Panc1 (cell line): ENCODE measurements around the gene HDLBP. TPM values are rescaled to one million over a fixed set of nuclear protein-coding genes. Genes with fewer than 3 reads are reported as not detected.

Experiments used
- ATAC-seq: fragments of 200-7000 bp; cut with Tn5 transposase; 2 replicates; pipeline ENCODE4 v1.9.1; 2020; ENCODE audit warnings: mild to moderate bottlenecking, moderate library complexity
- BruUV-seq: library from RNA; stranded (reverse); fragments of 400-500 nt; replicated peaks from 2 replicates; lab custom pipeline; 2021; lab: Mats Ljungman, UMichigan
- CTCF ChIA-PET: fragments of 300-600 bp; sonication (Branson Sonifier 250); formaldehyde crosslinking; loops from one replicate; lab custom pipeline; 2022; ENCODE audit warnings: antibody characterized with exemption; lab: Charles Lee
- POLR2A ChIA-PET: fragments of 300-600 bp; sonication (Branson Sonifier 250); formaldehyde crosslinking; loops from one replicate; lab custom pipeline; 2022; ENCODE audit warnings: antibody characterized with exemption; lab: Charles Lee
- DNase-seq: peaks from one replicate; pipeline ENCODE4 v3.0.0-alpha.2; 2010; ENCODE audit warnings: low read depth, low spot score
- H3K27ac ChIP-seq: 2 replicates; pipeline ENCODE4 v1.5.1; 2011; ENCODE audit warnings: mild to moderate bottlenecking, low read length, inconsistent platforms
- H3K27me3 ChIP-seq: fragments of 200-500 bp; sonication (Bioruptor generic); 2 replicates; pipeline ENCODE4 v1.6.0; 2014; ENCODE audit warnings: low read length, inconsistent platforms; ENCODE audit not compliant: control insufficient read depth, insufficient read depth
- H3K36me3 ChIP-seq: fragments of 200-500 bp; sonication (Bioruptor generic); 2 replicates; pipeline ENCODE4 v1.5.1; 2014; ENCODE audit warnings: inconsistent platforms, mild to moderate bottlenecking, low read length, moderate library complexity; ENCODE audit not compliant: control insufficient read depth, insufficient read depth
- H3K4me1 ChIP-seq: 2 replicates; pipeline ENCODE4 v1.5.1; 2011; ENCODE audit warnings: inconsistent platforms, mild to moderate bottlenecking, low read length, moderate library complexity; ENCODE audit not compliant: control insufficient read depth, insufficient read depth
- H3K4me3 ChIP-seq, 2 experiments: 2 replicates each; pipeline ENCODE4 v1.5.1; 2011 to 2012; ENCODE audit warnings: low read depth in 2 of 2, low read length in 2 of 2, mild to moderate bottlenecking in 2 of 2, inconsistent platforms in 1 of 2, moderate library complexity in 1 of 2
- H3K9me3 ChIP-seq: fragments of 200-500 bp; sonication (Bioruptor generic); 2 replicates; pipeline ENCODE4 v1.5.1; 2014; ENCODE audit warnings: low read depth, mild to moderate bottlenecking, inconsistent platforms, low read length, moderate library complexity; ENCODE audit not compliant: control insufficient read depth, insufficient read depth
- POLR2AphosphoS5 ChIP-seq: IDR thresholded peaks from 2 replicates; pipeline ENCODE4 v1.6.1; 2012; ENCODE audit warnings: mild to moderate bottlenecking, low read depth, low read length, moderate library complexity
- SIN3A ChIP-seq: IDR thresholded peaks from 2 replicates; pipeline ENCODE4 v1.6.1; 2012; ENCODE audit warnings: low read depth, mild to moderate bottlenecking, low read length, moderate library complexity, borderline replicate concordance; ENCODE audit not compliant: insufficient read depth
- TCF7L2 ChIP-seq: IDR thresholded peaks from 2 replicates; pipeline ENCODE4 v1.6.1; 2011; ENCODE audit warnings: mild to moderate bottlenecking, low read depth, low read length, inconsistent platforms
- in situ Hi-C: cut with HindIII; loops from 2 replicates; pipeline ENCODE4 v1.10.0; 2016; ENCODE audit warnings: low sequenced_read_pairs, low pct_unique_long_range_greater_than_20kb
- intact Hi-C: fragments of 100-400 bp; cut with micrococcal nuclease; formaldehyde crosslinking; loops from one replicate; pipeline ENCODE4 v1.10.0; 2022; ENCODE audit not compliant: unreplicated experiment
- total RNA-seq: library from RNA; stranded (reverse); gene quantifications from one replicate; pipeline ENCODE4 v1.2.1, GENCODE V29; 2021; ENCODE audit not compliant: unreplicated experiment
- TF ChIP-seq, protein P1 (sequence below): fragments of 450-650 bp; IDR thresholded peaks from 2 replicates; pipeline ENCODE4 v1.5.1; 2017; ENCODE audit warnings: mild to moderate bottlenecking
- TF ChIP-seq, protein P2 (sequence below), 2 experiments: IDR thresholded peaks; 2 replicates each; pipeline ENCODE4 v1.6.1; 2011 to 2012; ENCODE audit warnings: low read depth in 2 of 2, control low read depth in 1 of 2, low read length in 1 of 2, mild to moderate bottlenecking in 1 of 2, moderate library complexity in 1 of 2; ENCODE audit not compliant: insufficient read depth in 1 of 2

Gene HDLBP
- total RNA-seq, 1 experiment from 2014 or later = 656 TPM

DNA sequence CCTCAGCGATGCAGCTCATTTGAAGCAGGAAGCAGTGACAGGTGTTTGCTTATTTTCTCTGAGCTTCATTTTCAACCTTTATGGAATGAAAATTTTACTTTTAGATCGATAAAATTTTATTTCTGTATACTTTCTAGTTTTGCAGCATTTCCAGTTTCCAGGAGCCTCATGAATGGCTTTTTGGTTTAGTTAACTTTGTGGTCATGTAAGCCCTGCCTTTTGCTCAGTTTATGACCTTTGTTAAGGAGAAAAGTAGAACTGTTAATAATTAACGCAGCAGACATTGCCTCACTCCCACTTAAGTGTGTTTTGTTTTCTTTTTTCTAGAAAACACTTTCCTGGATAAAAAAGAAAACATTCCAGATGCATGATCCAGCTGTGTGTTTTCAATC, 36.2 kb upstream of the HDLBP start:
- CTCF ChIA-PET = no interaction called here
- POLR2A ChIA-PET = no interaction called here

DNA sequence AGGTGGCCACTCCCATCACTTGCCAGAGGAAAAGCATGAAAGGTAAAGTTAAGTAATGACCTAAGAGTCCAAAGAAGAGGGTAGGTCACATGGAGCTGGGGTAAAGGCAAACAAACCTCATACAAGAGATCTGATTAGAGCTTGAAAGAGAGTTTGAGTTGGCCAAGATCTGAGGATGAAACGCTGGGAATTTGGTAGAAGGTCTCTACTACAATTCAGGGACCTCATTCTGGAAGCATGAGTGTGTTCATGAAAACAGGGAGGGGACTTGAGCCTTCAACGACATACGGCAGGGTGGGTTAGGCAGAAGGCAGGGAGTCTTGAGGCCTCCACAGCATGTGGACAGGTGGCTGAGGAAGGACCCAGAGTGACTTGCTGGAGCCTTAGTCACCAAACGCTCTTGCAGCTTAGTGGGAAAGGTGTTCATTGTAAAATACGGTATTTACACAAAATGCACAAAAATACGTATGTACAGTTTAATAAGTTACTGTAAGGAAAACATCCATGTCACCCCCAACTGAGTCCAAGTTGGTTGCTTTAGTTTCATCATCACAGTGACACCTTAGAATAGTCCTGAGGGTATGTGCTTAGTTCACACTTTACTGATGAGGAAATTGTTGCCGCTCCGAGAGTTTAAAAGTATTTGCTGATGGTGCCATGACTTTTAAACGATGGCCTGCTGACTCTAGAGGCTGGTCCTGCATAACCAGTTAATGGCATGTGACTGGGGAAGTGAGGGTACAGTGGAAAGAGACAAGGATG, 35.6 kb upstream of the HDLBP start:
- DNase-seq (no peak), ATAC-seq (no peak)
- H3K27ac ChIP-seq = no peak overlapping the region
- POLR2A ChIA-PET = no interaction called here
- peaks cover 45% of the 10 kb centered on the region for H3K36me3 ChIP-seq
- TF ChIP-seq, protein P1, sequence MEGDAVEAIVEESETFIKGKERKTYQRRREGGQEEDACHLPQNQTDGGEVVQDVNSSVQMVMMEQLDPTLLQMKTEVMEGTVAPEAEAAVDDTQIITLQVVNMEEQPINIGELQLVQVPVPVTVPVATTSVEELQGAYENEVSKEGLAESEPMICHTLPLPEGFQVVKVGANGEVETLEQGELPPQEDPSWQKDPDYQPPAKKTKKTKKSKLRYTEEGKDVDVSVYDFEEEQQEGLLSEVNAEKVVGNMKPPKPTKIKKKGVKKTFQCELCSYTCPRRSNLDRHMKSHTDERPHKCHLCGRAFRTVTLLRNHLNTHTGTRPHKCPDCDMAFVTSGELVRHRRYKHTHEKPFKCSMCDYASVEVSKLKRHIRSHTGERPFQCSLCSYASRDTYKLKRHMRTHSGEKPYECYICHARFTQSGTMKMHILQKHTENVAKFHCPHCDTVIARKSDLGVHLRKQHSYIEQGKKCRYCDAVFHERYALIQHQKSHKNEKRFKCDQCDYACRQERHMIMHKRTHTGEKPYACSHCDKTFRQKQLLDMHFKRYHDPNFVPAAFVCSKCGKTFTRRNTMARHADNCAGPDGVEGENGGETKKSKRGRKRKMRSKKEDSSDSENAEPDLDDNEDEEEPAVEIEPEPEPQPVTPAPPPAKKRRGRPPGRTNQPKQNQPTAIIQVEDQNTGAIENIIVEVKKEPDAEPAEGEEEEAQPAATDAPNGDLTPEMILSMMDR = no peak
- TF ChIP-seq SIN3A (no peak), POLR2AphosphoS5 (no peak), TCF7L2 (no peak)
- TF ChIP-seq, protein P2, sequence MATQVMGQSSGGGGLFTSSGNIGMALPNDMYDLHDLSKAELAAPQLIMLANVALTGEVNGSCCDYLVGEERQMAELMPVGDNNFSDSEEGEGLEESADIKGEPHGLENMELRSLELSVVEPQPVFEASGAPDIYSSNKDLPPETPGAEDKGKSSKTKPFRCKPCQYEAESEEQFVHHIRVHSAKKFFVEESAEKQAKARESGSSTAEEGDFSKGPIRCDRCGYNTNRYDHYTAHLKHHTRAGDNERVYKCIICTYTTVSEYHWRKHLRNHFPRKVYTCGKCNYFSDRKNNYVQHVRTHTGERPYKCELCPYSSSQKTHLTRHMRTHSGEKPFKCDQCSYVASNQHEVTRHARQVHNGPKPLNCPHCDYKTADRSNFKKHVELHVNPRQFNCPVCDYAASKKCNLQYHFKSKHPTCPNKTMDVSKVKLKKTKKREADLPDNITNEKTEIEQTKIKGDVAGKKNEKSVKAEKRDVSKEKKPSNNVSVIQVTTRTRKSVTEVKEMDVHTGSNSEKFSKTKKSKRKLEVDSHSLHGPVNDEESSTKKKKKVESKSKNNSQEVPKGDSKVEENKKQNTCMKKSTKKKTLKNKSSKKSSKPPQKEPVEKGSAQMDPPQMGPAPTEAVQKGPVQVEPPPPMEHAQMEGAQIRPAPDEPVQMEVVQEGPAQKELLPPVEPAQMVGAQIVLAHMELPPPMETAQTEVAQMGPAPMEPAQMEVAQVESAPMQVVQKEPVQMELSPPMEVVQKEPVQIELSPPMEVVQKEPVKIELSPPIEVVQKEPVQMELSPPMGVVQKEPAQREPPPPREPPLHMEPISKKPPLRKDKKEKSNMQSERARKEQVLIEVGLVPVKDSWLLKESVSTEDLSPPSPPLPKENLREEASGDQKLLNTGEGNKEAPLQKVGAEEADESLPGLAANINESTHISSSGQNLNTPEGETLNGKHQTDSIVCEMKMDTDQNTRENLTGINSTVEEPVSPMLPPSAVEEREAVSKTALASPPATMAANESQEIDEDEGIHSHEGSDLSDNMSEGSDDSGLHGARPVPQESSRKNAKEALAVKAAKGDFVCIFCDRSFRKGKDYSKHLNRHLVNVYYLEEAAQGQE (IDR thresholded peaks at IDR 0.05; ENCODE audit: insufficient read depth in 1 of 2, low read depth in 2 of 2, low read length in 1 of 2) = no peak
- no peaks in the 10 kb centered on the region for H3K9me3 ChIP-seq
- in situ Hi-C loops = no loop called here
- no TSS peak for BruUV-seq
- H3K4me1 ChIP-seq = peaks cover 9% of the 10 kb centered on the region
- CTCF ChIA-PET = no interaction called here
- intact Hi-C loops = no loop called here
- H3K4me3 ChIP-seq = no peak overlapping the region
- no peaks in the 10 kb centered on the region for H3K27me3 ChIP-seq

More for the DNA sequence above, 36.2 kb upstream of the HDLBP start:
- ATAC-seq = no peak
- Histone ChIP-seq H3K27ac (no peak overlapping the region), H3K9me3 (no peaks in the 10 kb centered on the region), H3K27me3 (no peaks in the 10 kb centered on the region), H3K36me3 (peaks cover 45% of the 10 kb centered on the region), H3K4me3 (no peak overlapping the region), H3K4me1 (peaks cover 9% of the 10 kb centered on the region)
- in situ Hi-C loops (no loop called here), intact Hi-C loops (no loop called here)
- DNase-seq = no peak
- TF ChIP-seq SIN3A = no peak
- no peak for TF ChIP-seq POLR2AphosphoS5
- TF ChIP-seq, protein P2 (IDR thresholded peaks at IDR 0.05; ENCODE audit: insufficient read depth in 1 of 2, low read depth in 2 of 2, low read length in 1 of 2) = no peak
- no peak for TF ChIP-seq TCF7L2
- no TSS peak for BruUV-seq
